Endothelial cell (in vitro differentiated cells): ENCODE measurements around the gene CHD6. TPM values are rescaled to one million over a fixed set of nuclear protein-coding genes. Genes with fewer than 3 reads are reported as not detected.

Experiments
- DNase-seq: peaks from one replicate; pipeline ENCODE4 v3.0.0; 2021; ENCODE audit warnings: low spot score
- H3K27ac Mint-ChIP-seq: one replicate; pipeline ENCODE4 v1.8.0; 2021; ENCODE audit warnings: mixed read lengths, inconsistent platforms; ENCODE audit not compliant: unreplicated experiment
- H3K27me3 Mint-ChIP-seq: one replicate; pipeline ENCODE4 v1.8.0; 2021; ENCODE audit warnings: mild to moderate bottlenecking, moderate library complexity, mixed read lengths, inconsistent platforms; ENCODE audit not compliant: unreplicated experiment
- H3K36me3 Mint-ChIP-seq: one replicate; pipeline ENCODE4 v1.8.0; 2021; ENCODE audit warnings: mild to moderate bottlenecking, low read depth, mixed read lengths, inconsistent platforms; ENCODE audit not compliant: unreplicated experiment
- H3K4me1 Mint-ChIP-seq: one replicate; pipeline ENCODE4 v1.8.0; 2021; ENCODE audit warnings: mild to moderate bottlenecking, mixed read lengths, inconsistent platforms; ENCODE audit not compliant: unreplicated experiment
- H3K4me3 Mint-ChIP-seq: one replicate; pipeline ENCODE4 v1.8.0; 2021; ENCODE audit warnings: mild to moderate bottlenecking, mixed read lengths, inconsistent platforms; ENCODE audit not compliant: unreplicated experiment
- H3K9me3 Mint-ChIP-seq: one replicate; pipeline ENCODE4 v1.8.0; 2021; ENCODE audit warnings: mixed read lengths, inconsistent platforms; ENCODE audit not compliant: unreplicated experiment
- CTCF ChIP-seq: fragments of 200-600 bp; sonication (generic); IDR thresholded peaks from one replicate; pipeline ENCODE4 v1.5.0; 2021; ENCODE audit warnings: antibody characterized with exemption; ENCODE audit not compliant: unreplicated experiment
- total RNA-seq: library from RNA; stranded (reverse); fragmentation: NEBNext Ultra II Directional; extraction: Animal tissue kit (Norgen Biotek cat#: 25700); gene quantifications from one replicate; pipeline ENCODE4 v1.2.1, GENCODE V29; 2021; ENCODE audit not compliant: unreplicated experiment

The CHD6 gene
- total RNA-seq, 1 donor from 2014 or later = 71.8 TPM

DNA sequence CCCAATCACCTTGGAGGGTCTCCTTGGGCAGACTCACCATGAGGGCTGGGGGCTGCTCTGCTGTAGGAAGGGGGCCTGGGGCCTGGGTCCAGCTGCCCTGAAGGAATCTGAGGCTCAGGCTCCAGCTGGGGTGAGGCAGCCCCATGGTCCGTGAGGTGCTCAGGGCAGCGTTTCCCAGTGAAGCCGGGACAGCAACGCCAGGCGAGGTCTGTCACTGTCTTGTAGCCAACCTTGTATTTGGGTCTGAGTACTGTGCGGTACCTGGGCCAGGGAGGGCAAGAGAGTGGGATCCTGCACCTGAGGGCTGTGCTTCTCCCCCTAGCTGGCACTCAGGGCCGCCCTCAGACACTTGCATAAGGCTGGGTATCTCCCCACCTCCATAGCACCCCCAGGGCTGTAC, 254.6 kb downstream of the CHD6 start:
- peaks cover 3% of the 10 kb centered on the region for H3K36me3 Mint-ChIP-seq
- H3K4me3 Mint-ChIP-seq = no peak overlapping the region
- no peak for TF ChIP-seq CTCF
- H3K9me3 Mint-ChIP-seq = no peaks in the 10 kb centered on the region
- peaks cover 29% of the 10 kb centered on the region for H3K27me3 Mint-ChIP-seq
- no peak overlapping the region for H3K27ac Mint-ChIP-seq
- no peak for DNase-seq
- H3K4me1 Mint-ChIP-seq = peaks cover 9% of the 10 kb centered on the region

DNA sequence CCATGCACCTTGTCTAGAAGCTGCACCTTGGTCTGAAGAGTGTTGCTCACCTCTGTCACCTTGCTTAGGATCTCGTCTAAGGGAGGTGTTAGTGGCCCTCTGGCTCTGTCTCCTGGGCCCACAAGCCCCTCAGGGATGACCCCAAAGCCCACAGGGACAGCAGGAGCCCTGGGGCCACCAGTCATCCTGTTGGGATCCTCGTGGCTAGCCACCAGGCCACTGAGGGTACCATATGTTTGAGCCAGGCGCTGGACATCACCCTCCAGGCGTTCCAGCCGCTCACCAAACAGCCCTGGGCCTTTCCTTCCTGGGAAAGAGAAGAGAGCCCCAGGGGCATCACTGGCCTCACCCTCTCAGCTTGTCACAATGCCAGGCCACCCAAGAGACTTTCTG, 255.4 kb downstream of the CHD6 start:
- TF ChIP-seq CTCF = no peak
- H3K36me3 Mint-ChIP-seq = peaks cover 3% of the 10 kb centered on the region
- peaks cover 26% of the 10 kb centered on the region for H3K27me3 Mint-ChIP-seq
- no peak overlapping the region for H3K4me3 Mint-ChIP-seq
- DNase-seq = no peak
- peaks cover 9% of the 10 kb centered on the region for H3K4me1 Mint-ChIP-seq
- no peaks in the 10 kb centered on the region for H3K9me3 Mint-ChIP-seq
- no peak overlapping the region for H3K27ac Mint-ChIP-seq

DNA sequence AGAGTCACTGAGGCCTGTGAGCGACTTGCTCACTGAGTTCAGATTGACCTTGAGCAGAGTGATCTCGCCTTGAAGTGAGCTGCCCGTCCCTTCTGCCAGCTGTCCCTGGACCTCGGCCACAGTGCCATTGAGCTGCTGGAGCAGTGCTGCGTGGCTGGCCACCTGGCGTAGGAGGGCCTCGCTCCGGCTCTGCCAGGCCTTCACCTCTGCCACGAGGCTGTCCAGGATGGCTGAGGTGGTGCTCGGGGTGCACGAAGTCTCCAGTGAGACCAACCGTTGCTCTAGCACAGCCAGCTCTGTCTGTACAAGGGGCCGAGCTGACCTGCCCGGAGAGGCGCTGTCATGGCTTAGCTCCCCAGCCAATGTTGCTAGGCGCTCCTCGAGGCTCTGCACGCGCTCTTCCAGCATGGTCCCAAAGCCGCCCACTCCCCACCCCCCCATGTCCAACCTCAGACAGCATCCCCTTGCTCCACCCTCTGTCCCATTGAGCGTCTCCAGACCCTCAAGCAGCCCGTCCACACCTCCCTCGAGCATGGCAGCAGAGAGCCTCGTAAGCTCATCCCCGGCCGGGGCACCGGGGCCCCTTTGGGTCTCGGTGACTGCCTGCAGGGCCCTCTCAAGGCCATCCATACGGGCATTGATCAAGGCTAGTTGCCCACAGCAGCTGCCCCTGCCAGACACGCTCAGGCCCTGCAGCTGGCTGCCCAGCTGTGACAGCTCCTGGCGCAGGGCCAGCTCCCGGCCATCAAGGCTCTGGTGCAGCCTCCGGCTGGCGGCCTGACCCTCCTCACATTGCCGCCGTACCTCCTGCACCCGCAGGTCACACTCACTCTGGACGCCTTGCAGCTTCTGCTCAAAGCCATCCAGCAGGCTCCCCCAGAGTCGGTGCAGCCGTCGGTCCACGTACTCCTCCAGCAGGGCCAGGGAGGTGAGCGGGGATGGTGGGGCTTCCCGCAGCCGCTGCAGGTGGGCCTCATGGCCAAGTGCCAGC, 256.1 kb downstream of the CHD6 start:
- no peak overlapping the region for H3K4me3 Mint-ChIP-seq
- no peak for DNase-seq
- no peak for TF ChIP-seq CTCF
- no peaks in the 10 kb centered on the region for H3K9me3 Mint-ChIP-seq
- H3K27me3 Mint-ChIP-seq = peaks cover 20% of the 10 kb centered on the region
- H3K36me3 Mint-ChIP-seq = peaks cover 3% of the 10 kb centered on the region
- H3K27ac Mint-ChIP-seq = no peak overlapping the region
- H3K4me1 Mint-ChIP-seq = peaks cover 6% of the 10 kb centered on the region

- no peak for DNase-seq
- no peak overlapping the region for H3K27ac Mint-ChIP-seq
- H3K36me3 Mint-ChIP-seq = peaks cover 7% of the 10 kb centered on the region
- H3K9me3 Mint-ChIP-seq = no peaks in the 10 kb centered on the region
- no peak overlapping the region for H3K4me3 Mint-ChIP-seq
- TF ChIP-seq CTCF = no peak
- H3K4me1 Mint-ChIP-seq = peaks cover 6% of the 10 kb centered on the region
- H3K27me3 Mint-ChIP-seq = peaks cover 19% of the 10 kb centered on the region
Measured at GRCh38 chr20:41360831-41361756, 257.1 kb downstream of the CHD6 start.
